Iris pigment epithelial cell (primary cell): Measurements from ENCODE around the gene KDM6A.
"Not testable (repeated sequence)": the region's sequence is repeated elsewhere in the genome, so short reads cannot be mapped to it uniquely, and the experiment has no call there.

ENCODE experiments used
- DNase-seq: peaks from one replicate; pipeline ENCODE4 v3.0.0-alpha.2; 2011; ENCODE audit warnings: low read depth

Gene KDM6A

GRCh38 chrX:45007598-45007997 lies 134.6 kb downstream of the KDM6A start:
- DNase-seq = no peak

GRCh38 chrX:45009371-45010000 lies 136.5 kb downstream of the KDM6A start:
- peak; percentile 37 for DNase-seq

GRCh38 chrX:45011131-45011530 lies 138.1 kb downstream of the KDM6A start:
- peak; percentile 85 for DNase-seq

- DNase-seq = no peak
Observed at GRCh38 chrX:45011597-45011996, 138.6 kb downstream of the KDM6A start.

GRCh38 chrX:45017946-45018345 lies 145.0 kb downstream of the KDM6A start:
- no peak for DNase-seq

GRCh38 chrX:45022150-45022549 lies 149.2 kb downstream of the KDM6A start:
- no peak for DNase-seq

- no peak for DNase-seq
Observed at GRCh38 chrX:45024501-45024900, 151.5 kb downstream of the KDM6A start.

GRCh38 chrX:45026036-45026435 lies 153.0 kb downstream of the KDM6A start:
- no peak for DNase-seq

GRCh38 chrX:45031830-45032378 lies 158.9 kb downstream of the KDM6A start:
- no peak for DNase-seq

GRCh38 chrX:45035071-45035470 lies 162.1 kb downstream of the KDM6A start:
- DNase-seq = no peak

- DNase-seq = no peak
Observed at GRCh38 chrX:45036161-45036560, 163.2 kb downstream of the KDM6A start.

GRCh38 chrX:45040137-45040536 lies 167.1 kb downstream of the KDM6A start:
- not testable (repeated sequence) for DNase-seq

- no peak for DNase-seq
Observed at GRCh38 chrX:45046417-45046816, 173.4 kb downstream of the KDM6A start.

GRCh38 chrX:45050558-45050957 lies 177.6 kb downstream of the KDM6A start:
- DNase-seq = no peak

- peak; percentile 12 for DNase-seq
Observed at GRCh38 chrX:45056428-45057145, 183.6 kb downstream of the KDM6A start.

GRCh38 chrX:45059906-45060305 lies 186.9 kb downstream of the KDM6A start:
- not testable (repeated sequence) for DNase-seq

GRCh38 chrX:45063319-45064095 lies 190.5 kb downstream of the KDM6A start:
- DNase-seq = peak; percentile 59

- peak; percentile 17 for DNase-seq
Observed at GRCh38 chrX:45068569-45068968, 195.6 kb downstream of the KDM6A start.

- DNase-seq = peak; percentile 72
Observed at GRCh38 chrX:45070116-45071007, 197.4 kb downstream of the KDM6A start.

GRCh38 chrX:45073011-45073410 lies 200.0 kb downstream of the KDM6A start:
- DNase-seq = not testable (repeated sequence)

- DNase-seq = peak; percentile 5
Observed at GRCh38 chrX:45077748-45078424, 204.9 kb downstream of the KDM6A start.
